Measurements from ENCODE around the gene FRAT1. TPM values are rescaled to one million over a fixed set of nuclear protein-coding genes. Genes with fewer than 3 reads are reported as not detected.
A peak's percentile ranks its signal among the peaks of the same experiment; 100 is the strongest.

Gene FRAT1
- polyA plus RNA-seq, 1 donor from 2014 or later = 10.8 TPM

GRCh38 chr10:97334370-97335175 is 15.5 kb downstream of the FRAT1 start, which contains the start of gene FRAT2:
TSS of gene FRAT2 (minus strand) at chr10:97334729. CDS start at chr10:97334572, 157 bp downstream.
- H3K27ac ChIP-seq (ENCODE audit: low read length) = peak within 1 kb of the TSS; percentile 82
- peaks cover 17% of the 10 kb centered on the region for H3K79me2 ChIP-seq (replicated peaks; ENCODE audit: insufficient read depth, low read length)
- peaks cover 3% of the 10 kb centered on the region for H3F3A ChIP-seq (ENCODE audit: insufficient read depth, low read length, poor library complexity, severe bottlenecking)
- H3K9me3 ChIP-seq (ENCODE audit: low read length) = no peaks in the 10 kb centered on the region
- H3K27me3 ChIP-seq (ENCODE audit: insufficient read depth, low read depth, low read length) = peaks cover 51% of the 10 kb centered on the region
- H3K4me3 ChIP-seq (ENCODE audit: low read length) = peak within 1 kb of the TSS; percentile 97
- peak within 1 kb of the TSS; percentile 93 for H3K9ac ChIP-seq (ENCODE audit: low read length)
- H4K20me1 ChIP-seq (ENCODE audit: insufficient read depth) = no peaks in the 10 kb centered on the region
- H3K4me2 ChIP-seq (ENCODE audit: low read length) = peak within 1 kb of the TSS; percentile 39
- H3K9me2 ChIP-seq (ENCODE audit: insufficient read depth, low read length) = no peaks in the 10 kb centered on the region
- peak; percentile 91 for TF ChIP-seq POLR2AphosphoS5 (IDR thresholded peaks at IDR 0.05)
- no peak for TF ChIP-seq CTCF (IDR thresholded peaks at IDR 0.05; ENCODE audit: poor library complexity, severe bottlenecking)
- TF ChIP-seq TAF1 (IDR thresholded peaks at IDR 0.05; ENCODE audit: low read depth) = no peak
- TF ChIP-seq MXI1 (conservative IDR thresholded peaks at IDR 0.05; ENCODE audit: poor library complexity, severe bottlenecking) = peak; percentile 94
- peak; percentile 28 for TF ChIP-seq RAD21 (conservative IDR thresholded peaks at IDR 0.05)
- peak; percentile 85 for TF ChIP-seq EP300 (conservative IDR thresholded peaks at IDR 0.05; ENCODE audit: poor library complexity, severe bottlenecking)
- peak; percentile 7 for TF ChIP-seq SMC3 (conservative IDR thresholded peaks at IDR 0.05; ENCODE audit: poor library complexity)
- TF ChIP-seq REST (IDR thresholded peaks at IDR 0.05; ENCODE audit: borderline replicate concordance) = peak; percentile 58
- TF ChIP-seq EZH2 (IDR thresholded peaks at IDR 0.05; ENCODE audit: borderline replicate concordance, insufficient read depth, low read length, poor library complexity, severe bottlenecking) = no peak
- H3K36me3 ChIP-seq (ENCODE audit: insufficient read depth, low read length) = no peaks in the 10 kb centered on the region
- peak within 1 kb of the TSS; percentile 27 for H2AFZ ChIP-seq (ENCODE audit: low read depth, low read length)

GRCh38 chr10:97335188-97335619 is 16.1 kb downstream of the FRAT1 start:
- Histone ChIP-seq H3K27me3 (ENCODE audit: insufficient read depth, low read depth, low read length) (peaks cover 53% of the 10 kb centered on the region), H3K9me2 (ENCODE audit: insufficient read depth, low read length) (no peaks in the 10 kb centered on the region), H3K79me2 (replicated peaks; ENCODE audit: insufficient read depth, low read length) (peaks cover 17% of the 10 kb centered on the region), H3K4me2 (ENCODE audit: low read length) (no peak overlapping the region), H3K4me3 (ENCODE audit: low read length) (peak overlapping the region; percentile 81), H3K9me3 (ENCODE audit: low read length) (no peaks in the 10 kb centered on the region), H3K27ac (ENCODE audit: low read length) (no peak overlapping the region), H3K9ac (ENCODE audit: low read length) (peak overlapping the region; percentile 93), H2AFZ (ENCODE audit: low read depth, low read length) (peak overlapping the region; percentile 27), H3F3A (ENCODE audit: insufficient read depth, low read length, poor library complexity, severe bottlenecking) (peaks cover 3% of the 10 kb centered on the region), H4K20me1 (ENCODE audit: insufficient read depth) (no peaks in the 10 kb centered on the region), H3K36me3 (ENCODE audit: insufficient read depth, low read length) (no peaks in the 10 kb centered on the region)
- TF ChIP-seq EZH2 (IDR thresholded peaks at IDR 0.05; ENCODE audit: borderline replicate concordance, insufficient read depth, low read length, poor library complexity, severe bottlenecking) (no peak), RAD21 (conservative IDR thresholded peaks at IDR 0.05) (no peak), SMC3 (conservative IDR thresholded peaks at IDR 0.05; ENCODE audit: poor library complexity) (no peak), POLR2AphosphoS5 (IDR thresholded peaks at IDR 0.05) (no peak), EP300 (conservative IDR thresholded peaks at IDR 0.05; ENCODE audit: poor library complexity, severe bottlenecking) (no peak), CTCF (IDR thresholded peaks at IDR 0.05; ENCODE audit: poor library complexity, severe bottlenecking) (no peak), REST (IDR thresholded peaks at IDR 0.05; ENCODE audit: borderline replicate concordance) (no peak), TAF1 (IDR thresholded peaks at IDR 0.05; ENCODE audit: low read depth) (no peak), MXI1 (conservative IDR thresholded peaks at IDR 0.05; ENCODE audit: poor library complexity, severe bottlenecking) (no peak)
